Measurements from ENCODE around the gene KRT72.

The KRT72 gene

DNA sequence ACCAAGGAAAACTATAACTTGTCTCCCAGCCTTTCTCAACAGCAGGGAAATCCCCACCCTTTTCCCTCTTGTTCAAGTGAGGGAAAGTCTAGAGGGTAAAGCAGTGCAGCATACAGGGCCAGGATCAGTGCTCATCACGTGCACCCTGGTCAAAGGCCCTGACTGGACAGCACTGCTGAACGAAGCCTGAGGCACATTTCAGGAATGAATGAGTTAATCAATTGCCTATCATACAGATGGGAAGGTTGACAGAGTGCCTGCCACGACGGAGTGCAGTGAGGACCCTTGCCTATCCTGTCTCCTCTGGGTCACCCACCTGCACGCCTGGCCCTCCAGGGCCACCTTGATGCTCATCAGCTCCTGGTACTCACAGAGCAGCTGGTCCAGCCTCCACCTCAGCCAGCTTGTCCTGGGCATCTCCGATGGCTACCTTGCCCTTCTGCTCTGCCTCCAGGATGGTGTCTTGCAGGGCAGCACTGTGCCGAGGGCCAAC lies 28.8 kb upstream of the KRT72 start:
- DNase-seq (ENCODE audit: low read depth): no peak

DNA sequence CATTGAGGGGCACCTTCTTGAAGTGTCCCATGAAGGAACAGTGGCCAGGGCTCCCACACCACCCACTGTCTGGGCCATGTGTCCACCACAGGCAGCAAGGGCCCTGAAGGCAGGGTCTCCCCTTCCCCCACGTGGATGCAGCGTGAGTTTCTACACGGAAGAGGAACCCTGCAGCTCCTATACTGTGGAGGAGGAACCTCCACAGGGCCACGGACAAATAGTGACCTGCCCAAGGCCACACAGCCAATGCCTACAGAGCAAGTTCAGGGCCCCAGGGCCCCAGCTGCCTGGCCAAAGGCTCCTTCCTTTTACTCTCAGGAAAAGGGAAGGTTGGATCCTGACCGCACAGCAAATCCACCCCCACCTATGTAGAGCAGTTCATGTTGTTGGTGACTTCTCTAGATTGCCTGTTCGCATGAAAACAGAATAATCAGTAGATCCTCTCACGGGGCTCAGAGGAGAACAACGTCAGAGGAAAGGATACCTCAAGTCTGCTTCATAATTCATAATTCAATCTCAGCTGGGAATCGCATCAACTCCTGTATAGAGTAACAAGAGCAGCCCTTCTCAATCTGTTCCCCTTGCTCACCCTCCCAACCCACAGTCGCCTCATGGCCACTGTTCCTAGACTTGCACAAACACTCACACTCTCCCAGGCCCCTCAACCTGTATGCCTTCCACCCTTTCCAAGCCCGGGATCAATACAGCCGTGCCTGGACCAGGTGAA lies 28.2 kb upstream of the KRT72 start:
- no peak for DNase-seq (ENCODE audit: low read depth)

DNA sequence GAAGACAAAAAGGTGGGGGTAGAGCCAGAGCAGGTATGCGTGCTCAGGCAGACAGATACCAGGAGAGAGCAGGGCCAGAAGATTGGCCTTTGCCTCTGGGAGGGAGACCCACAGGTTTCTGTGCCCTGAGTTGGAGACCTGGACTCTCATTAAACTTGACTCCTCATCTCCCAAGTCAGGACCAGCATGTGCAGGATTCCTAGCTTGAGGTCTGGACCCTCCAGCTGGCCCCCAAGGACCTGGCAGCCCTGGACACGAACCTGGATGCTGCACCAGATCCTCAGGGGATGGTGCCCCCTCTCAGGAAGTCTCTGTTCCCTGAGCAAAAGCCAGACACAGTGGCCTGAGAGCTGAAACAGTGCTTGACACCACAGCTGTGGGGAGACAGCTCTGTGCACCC lies 27.6 kb upstream of the KRT72 start:
- DNase-seq (ENCODE audit: low read depth): no peak

DNA sequence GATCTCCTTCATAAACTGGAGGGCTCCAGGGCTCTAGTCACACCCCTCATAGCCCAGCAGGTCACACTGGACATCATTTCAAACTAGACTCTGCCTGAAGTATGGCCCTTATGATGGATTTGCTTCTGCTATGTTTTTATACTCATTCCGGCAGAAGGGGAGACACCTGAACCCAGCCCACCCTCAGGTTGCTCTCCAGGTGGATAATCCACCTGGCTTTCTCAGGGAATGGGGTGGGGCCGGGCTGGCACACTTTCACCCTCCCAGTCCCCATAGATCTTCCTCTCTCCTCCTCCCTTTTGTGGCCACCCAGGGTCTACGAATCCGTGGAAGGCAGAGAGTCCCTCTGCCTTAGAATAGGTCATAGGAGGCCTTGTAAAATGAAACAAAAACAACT lies 26.8 kb upstream of the KRT72 start:
- DNase-seq (ENCODE audit: low read depth): no peak

DNA sequence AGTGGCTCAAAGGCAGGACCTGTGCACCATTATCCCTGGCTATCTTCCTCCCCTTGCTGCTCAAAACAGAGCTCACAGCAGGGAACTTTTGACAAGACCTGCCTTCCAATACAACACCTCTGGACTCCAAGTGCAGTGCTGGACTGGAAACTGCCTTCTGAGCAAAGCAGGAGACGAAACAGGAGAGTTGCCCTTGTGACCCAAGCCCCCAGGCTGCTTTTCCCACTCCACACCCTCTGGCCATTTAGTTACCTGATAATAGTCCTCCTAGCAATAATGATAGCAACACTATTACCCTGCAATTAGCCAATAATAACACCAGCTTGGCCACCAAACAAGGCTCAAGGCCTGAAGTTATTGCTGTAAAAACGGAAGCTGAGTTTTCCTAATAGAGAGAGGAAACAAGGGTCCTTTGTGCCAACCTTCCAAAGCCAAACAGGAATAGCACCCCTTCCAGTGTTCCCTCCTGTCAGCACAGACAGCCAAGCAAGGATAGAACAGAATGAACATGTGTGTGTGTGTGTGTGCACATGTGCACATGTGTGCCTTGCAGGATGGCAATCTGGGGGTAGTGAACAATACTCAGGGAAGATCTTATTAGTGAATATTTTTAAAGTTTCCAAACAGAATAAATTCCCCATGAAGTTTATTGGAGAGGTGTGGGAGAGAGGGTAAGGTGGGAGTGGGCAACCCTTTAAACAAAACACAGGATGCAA lies 26.3 kb upstream of the KRT72 start:
- no peak for DNase-seq (ENCODE audit: low read depth)

DNA sequence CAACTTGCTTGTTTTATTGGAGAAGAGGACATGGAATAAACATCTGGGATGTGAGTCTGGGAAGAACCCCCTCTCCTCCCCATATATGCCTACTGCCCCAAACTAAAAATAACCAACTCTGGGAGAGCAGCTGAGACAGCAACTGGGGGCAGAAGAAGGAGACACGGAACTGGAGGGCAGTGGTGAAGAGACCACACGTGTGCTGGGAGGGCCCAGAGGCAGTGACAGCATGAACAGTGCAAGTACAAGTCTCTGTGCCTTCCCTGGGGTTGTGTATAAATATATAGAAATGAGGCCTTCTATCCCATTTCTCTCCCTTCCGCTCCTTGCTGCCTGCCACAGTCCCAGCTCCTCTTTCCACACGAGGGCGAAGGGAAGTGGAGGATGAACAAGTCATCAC lies 21.1 kb upstream of the KRT72 start:
- no peak for DNase-seq (ENCODE audit: low read depth)

DNA sequence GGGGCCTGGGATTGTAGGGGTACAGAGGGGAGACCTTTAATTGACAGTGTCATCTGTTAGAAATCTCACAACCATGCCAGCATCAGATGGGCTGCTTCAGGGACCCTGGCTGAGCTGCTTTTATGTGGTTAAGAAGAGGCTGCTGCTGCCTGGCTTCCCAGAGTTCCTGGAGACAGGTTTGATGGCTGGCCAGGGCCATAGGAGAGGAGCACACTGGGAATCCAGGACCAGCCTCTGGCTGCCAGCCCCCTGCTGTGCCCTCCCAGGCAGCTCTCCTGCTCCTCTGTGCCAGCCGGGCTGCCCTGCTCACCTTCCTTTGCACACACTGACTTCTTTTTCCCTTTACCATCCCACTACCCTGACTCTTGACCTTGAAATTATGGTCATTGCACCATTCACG lies 17.6 kb upstream of the KRT72 start:
- DNase-seq (ENCODE audit: low read depth): no peak

DNA sequence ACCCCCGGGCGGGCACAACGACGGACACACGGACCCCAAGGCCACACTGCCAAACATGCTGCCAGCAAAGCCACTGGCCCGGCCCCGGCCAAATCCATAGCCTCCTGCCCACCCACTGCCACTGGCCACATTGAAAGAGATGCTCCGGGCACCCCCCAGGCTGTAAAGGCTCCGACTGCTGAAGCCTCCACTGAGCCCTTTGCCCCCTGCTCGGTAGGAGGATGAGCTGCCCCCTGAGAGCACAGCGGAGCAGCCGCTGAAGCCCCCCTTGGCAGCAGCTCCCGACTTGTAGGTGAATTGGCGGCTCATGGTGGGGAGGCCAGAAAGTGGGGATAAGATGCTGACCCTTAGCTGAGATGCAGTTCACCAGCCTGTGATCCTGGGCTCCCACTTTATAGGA lies 17.0 kb upstream of the KRT72 start, which contains the start of gene KRT73:
TSS of gene KRT73 (minus strand) at position 344 of the 400 bp plus-strand sequence. CDS start at position 309, 35 bp downstream.
- no peak for DNase-seq (ENCODE audit: low read depth)

DNA sequence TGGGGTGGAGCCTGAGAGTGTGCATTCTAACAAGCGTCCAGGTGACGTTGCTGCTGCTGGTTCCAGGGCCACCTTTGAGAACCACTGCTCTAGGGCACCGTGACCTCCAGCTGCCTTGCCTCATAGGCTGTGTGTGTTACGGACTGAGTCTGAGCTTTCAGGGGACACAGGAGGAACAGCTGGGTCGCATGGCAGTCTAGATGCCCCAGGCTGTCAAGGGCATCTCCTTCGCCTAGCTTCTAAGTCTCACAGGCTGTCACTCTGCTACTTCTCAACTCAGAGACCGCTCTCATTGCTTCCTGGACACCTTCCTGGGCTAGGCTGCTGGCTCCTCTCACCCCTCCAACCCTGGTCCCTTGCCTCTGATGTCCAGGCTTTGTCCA lies 16.1 kb upstream of the KRT72 start:
- no peak for DNase-seq (ENCODE audit: low read depth)

DNA sequence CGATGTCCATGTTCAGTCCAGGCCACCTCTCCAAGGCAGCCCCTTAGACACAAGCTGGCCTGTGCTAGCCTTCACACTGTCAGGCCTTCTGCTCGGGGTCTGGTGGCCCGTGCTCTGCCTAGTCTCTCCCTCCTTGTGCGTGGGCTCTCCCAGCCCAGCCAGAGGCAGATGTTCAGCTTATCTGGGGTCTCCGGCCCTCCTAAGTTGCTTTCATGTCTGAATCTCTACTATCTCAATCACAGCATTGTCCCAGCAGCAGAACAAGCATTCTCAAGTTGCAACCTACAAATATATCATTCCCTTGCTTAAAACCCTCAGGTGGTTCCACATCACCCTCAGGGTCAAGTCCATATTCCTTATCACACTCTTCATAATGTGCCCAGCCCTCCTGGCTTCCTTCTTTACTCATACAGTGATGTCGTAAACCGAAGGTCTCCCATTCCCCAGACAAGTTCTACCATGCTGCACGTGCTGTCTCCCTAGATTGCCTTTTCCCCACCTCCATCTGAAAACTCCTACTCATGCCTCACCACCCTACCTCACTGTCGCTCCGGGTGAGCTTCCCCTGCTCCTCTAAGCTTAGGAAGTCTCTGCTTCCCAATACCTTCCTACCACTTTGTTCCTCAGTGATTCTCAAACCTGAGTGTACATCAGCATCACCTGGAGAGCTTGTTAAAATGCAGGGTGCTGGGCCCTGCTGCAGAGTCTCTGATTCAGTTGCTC lies 15.6 kb upstream of the KRT72 start:
- DNase-seq (ENCODE audit: low read depth): no peak

DNA sequence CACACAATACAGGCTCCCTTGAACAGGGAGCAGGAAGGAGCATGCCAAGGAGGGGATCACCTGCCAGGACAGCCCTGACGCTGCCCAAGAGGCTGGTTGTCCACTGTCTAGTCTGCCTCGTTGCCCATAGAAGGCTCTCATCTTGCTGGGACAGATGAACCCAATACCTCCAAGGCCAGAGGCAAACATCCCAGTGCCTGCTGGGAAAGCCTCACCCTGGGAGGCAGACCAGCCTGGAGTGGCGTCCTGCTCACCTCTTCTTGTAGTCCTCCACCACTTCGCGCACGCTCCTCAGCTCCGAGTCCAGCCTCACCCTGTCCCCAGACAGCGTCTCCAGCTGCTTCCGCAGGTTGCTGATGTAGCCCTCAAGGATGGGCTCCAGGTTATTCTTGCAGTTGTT lies 14.6 kb upstream of the KRT72 start:
- DNase-seq (ENCODE audit: low read depth): no peak

DNA sequence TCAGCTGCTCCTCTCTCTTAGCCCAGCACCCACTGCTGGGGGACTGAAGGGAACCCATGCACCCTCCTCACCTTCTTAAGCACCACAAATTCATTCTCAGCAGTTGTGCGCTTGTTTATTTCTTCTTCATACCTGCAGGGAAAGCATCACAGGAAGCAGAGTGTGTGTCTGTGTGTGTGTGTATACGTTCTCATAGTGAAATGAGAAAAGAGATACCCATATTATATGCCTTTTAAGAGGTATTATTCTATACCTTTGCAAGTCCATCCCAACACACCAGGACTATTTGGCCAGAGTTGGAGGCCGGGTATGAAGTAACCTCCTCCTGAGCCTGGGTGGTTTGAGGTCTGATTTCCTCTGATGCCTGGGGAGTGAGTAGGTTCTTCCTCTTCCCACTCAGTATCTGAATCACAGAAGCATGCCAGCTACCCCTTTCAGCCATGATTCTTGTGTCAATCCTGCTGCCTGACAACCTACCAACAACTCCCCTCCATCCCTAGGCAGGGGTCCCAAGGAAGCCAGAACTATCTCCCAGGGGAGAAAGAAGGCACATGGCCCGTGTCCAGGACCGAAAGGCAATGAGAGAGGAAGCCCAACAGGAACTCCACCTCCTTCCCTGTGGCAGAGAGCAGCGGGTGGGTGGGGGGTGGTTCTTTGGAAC lies 14.1 kb upstream of the KRT72 start:
- DNase-seq (ENCODE audit: low read depth): peak; percentile 20

DNA sequence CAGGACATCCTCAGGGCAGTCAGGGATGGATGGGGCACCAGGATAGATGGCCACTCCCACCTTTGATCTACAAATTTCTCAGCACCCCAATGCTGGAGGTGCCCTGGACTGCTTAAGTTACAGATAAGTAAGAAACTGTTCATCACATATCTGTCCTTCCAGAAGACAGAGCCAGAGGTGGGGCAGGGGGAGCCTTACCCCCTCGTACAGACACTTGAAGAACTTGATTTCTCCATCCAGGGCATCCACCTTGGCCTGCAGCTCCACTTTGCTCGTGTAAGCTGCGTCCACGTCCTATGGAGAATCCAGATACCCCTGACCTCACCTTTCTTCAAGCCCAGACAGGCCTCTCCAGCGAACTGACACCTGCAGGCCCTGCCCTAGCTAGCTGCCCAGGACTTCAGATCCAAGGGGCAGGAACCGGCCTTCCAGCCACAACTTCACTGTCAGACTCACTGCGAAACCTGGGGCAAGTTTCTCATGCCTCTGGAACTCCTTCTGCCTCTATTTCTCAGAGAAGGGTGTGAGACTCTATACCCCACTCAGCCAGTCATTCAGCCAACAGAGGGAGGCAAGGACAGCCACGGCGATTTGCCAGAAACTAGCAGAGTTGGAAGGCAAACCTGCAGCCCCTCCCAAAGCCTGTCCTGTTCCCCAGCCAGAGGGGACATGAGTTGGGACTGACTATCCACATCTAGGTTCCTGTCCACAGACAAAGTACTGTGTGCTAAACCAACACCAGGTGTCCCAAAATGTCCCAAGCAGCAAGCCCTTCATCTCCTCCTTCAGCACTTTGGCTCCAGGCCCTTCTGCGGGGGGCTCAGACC lies 13.3 kb upstream of the KRT72 start:
- no peak for DNase-seq (ENCODE audit: low read depth)

DNA sequence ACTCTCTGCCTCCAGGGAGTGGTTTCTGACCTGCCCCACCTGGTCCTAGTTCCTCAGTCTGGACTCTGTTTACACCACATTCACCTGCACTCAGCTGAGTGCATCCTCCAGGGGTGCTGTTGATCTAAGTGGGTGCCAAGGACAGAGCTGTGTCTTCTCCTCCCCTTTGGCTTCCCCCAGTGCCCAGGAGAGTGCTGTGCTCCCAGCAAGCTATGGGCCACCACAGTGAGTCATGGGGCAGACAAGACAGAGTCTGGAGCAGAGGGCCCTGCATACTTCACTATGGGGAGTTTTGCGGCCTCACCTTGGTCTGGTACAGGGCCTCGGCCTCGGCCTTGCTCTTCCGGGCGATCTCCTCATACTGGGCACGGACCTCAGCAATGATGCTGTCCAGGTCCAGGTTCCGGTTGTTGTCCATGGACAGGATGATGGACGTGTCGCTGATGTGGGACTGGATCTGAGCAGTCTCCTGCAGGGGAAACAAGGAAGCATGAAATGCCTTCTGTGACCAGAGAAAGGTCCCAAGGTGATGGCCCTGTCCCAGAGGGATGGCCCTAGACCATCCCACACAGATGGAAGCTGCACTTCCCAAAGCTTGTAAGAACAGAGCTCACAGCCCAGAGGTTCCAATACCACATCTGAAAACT lies 12.2 kb upstream of the KRT72 start:
- DNase-seq (ENCODE audit: low read depth): no peak

DNA sequence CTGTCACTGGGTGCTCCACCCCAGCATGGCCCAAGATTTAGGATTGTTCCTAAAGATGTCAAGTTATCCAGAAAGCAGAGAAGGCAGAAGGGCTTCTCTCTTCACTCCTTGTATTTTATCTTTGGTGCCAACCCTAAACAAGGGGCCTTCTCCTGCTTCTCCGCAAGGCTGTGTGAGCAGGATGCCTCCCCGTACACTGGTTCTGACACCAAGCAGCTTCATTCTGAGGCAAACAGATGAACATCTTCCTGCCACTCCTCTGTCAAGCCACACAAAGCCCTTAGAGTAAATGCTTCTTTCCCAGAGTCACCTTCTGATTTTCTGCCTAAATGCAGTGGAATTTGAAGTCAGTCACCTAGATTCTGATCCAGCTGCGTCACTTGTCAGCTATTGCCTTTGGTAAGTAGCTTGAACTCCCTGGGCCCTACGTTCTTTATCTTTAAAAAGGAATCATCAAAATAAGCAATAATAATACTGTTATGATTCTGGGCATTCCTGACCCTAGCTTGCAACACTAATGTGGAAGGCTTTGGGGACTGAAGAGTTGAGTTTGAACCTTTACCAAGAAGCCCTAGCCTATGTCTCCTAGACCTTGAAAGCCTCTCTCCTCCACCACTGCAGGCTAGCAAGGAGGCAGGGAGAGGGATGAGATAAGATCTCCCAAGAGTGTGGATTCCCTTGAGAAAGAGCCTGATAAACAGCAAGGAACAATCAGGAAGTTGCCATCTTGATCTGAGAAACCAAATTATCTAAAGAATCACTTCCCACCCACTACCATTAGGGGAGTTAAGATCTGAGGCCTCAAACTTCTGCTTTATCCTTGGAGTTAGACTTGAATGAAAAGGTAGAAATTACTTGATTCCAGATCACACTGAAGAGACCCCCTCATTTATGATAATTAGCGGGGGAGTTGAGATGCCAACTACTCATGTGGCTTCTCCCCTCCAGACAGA lies 11.4 kb upstream of the KRT72 start:
- DNase-seq (ENCODE audit: low read depth): no peak

DNA sequence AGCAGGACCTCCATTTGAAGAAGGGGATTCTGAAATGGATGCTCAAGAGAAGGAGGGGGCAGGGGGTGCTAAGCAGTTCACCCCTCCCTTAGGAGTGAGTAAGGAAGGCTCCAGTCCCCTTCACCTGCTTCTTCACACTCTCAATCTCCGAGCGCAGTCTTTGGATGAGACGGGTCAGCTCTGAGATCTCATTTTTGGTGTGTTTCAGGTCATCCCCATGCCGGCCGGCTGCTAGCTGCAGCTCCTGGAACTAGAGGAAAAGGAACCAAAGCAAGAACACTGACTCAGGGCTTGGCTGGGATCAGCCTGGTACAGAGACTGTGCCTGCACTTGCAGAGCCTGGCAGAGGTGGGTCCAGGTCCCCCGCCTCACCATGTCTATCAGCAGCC lies 9.8 kb upstream of the KRT72 start:
- DNase-seq (ENCODE audit: low read depth): no peak

DNA sequence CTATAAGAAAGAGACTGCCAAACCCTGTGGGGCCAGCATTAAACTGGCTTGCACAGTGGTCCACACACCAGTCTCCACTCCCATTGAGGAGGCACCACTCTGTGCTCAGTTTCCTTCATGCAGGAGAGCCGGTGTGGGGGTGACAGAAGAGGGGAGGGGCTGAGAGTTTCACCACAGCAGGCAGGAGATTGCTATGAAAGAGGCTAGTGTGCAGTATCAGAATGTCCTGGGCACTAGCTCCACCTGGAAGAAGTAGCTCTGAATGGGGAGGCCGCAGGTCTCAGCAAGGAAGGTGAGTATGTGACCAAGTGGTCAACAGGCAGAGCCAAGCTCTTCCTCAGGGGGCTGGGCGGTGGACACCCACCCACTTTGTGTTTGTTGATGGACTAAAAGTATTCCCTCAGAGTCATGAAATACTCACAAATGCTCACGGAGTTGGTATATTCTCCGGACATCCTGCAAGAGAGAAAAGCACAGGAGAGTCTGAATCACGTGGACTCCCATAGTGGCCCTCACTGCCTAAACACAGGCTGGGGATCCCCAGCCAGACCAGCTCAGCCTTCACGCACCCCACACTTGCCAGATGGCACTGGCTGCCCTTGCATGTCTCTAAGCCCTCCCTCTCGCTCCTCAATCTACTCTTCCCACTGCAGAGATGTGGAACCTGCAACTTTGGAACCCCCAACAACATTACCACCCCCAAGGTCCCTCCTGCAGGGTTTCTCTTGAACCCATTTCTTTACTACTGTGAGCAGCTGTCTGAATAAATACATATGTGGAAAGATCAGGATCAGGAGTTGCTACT lies 7.8 kb upstream of the KRT72 start:
- DNase-seq (ENCODE audit: low read depth): no peak

DNA sequence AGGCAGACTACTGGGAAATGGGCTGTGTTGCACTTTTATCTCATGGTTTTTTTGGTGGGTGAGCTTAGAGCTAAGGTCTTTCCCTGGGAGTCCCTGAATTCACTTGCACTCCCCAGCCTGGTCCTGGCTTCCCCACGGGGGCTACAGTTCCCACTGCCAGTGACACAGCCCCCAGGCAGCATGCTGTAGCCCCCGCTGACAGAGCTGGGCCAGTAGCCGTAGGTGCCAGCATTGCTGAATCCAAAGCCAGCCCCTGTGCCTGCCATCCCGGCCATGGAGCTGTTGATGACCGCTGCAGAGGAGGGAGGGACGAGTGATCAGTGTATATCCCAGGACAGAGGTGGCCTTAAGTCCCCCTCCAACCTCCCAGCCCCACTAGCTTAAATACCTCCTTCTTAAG lies 6.9 kb upstream of the KRT72 start:
- DNase-seq (ENCODE audit: low read depth): no peak

DNA sequence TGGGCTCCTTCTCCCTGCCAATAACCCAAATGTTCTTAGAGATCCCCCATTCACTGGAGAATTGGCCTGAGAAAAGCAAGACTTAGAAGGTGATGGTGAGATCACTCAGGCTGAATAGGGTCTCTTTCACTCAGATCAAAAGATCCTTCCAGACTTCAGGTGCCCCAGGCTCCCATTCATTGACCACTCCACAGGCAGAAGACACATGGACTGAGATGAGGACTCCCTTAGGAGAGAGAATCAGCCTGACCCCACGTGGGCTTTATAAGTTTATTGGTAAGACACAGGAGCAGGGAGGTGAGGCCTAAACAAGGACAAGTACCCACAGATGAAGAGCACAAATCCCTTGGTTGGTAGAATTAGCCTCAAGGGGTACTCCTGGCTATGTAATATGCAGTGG lies 6.1 kb upstream of the KRT72 start:
- DNase-seq (ENCODE audit: low read depth): no peak
